IMR-90 (cell line): ENCODE data around the gene C14orf180.

ENCODE experiments used
- BHLHE40 ChIP-seq: fragments of 150-350 bp; IDR thresholded peaks from 2 replicates; pipeline ENCODE4 v1.6.1; 2016; ENCODE audit warnings: mild to moderate bottlenecking, low read depth, low read length
- CEBPB ChIP-seq: IDR thresholded peaks from 2 replicates; pipeline ENCODE4 v1.6.1; 2012; ENCODE audit warnings: low read depth, low read length, improper control_type of control experiment
- CHD1 ChIP-seq: IDR thresholded peaks from 2 replicates; pipeline ENCODE4 v1.6.1; 2012; ENCODE audit warnings: low read depth, low read length, improper control_type of control experiment
- MAFK ChIP-seq: IDR thresholded peaks from 2 replicates; pipeline ENCODE4 v1.6.1; 2012; ENCODE audit warnings: low read depth, low read length, improper control_type of control experiment
- MXI1 ChIP-seq: IDR thresholded peaks from 2 replicates; pipeline ENCODE4 v1.6.1; 2012; ENCODE audit warnings: low read depth, mild to moderate bottlenecking, low read length, moderate library complexity, borderline replicate concordance
- NFE2L2 ChIP-seq: fragments of 150-350 bp; IDR thresholded peaks from 2 replicates; pipeline ENCODE4 v1.6.1; 2016; ENCODE audit warnings: low read depth, mild to moderate bottlenecking, low read length
- POLR2A ChIP-seq: IDR thresholded peaks from 2 replicates; pipeline ENCODE4 v1.6.1; 2012; ENCODE audit warnings: mild to moderate bottlenecking, low read depth, low read length
- SMC3 ChIP-seq: fragments of 150-350 bp; IDR thresholded peaks from 2 replicates; pipeline ENCODE4 v1.6.1; 2016; ENCODE audit warnings: low read depth, mild to moderate bottlenecking, antibody characterized with exemption, low read length, moderate library complexity
- TF ChIP-seq, protein P1 (sequence below): conservative IDR thresholded peaks from 2 replicates; pipeline ENCODE4 v1.5.1; 2012; ENCODE audit warnings: mild to moderate bottlenecking, low read depth, low read length, improper control_type of control experiment

DNA sequence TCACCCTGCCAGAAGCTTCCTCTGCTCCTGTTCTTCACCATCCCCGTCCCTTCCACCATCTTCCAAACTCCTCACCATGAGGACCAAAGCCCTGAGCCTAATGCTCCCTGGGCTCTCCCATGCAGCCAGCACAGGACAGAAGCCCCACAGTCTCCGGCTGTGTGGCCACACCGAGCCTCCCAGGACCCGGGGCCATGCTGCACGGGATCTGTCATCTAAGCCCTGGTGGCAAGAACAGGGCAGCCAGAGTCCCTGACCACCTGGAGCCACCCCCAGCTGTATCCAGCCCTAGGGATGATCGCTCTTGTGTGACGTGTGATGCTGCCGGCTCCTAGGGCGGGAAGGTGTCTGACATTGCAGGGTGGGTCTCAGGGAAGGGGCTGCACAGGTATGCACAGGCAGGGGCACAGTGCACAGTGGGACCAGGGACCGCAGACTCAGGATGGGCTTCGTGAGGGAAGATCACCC lies 16.9 kb downstream of the C14orf180 start:
- TF ChIP-seq, protein P1, sequence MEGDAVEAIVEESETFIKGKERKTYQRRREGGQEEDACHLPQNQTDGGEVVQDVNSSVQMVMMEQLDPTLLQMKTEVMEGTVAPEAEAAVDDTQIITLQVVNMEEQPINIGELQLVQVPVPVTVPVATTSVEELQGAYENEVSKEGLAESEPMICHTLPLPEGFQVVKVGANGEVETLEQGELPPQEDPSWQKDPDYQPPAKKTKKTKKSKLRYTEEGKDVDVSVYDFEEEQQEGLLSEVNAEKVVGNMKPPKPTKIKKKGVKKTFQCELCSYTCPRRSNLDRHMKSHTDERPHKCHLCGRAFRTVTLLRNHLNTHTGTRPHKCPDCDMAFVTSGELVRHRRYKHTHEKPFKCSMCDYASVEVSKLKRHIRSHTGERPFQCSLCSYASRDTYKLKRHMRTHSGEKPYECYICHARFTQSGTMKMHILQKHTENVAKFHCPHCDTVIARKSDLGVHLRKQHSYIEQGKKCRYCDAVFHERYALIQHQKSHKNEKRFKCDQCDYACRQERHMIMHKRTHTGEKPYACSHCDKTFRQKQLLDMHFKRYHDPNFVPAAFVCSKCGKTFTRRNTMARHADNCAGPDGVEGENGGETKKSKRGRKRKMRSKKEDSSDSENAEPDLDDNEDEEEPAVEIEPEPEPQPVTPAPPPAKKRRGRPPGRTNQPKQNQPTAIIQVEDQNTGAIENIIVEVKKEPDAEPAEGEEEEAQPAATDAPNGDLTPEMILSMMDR = no peak
- TF ChIP-seq POLR2A (no peak), SMC3 (no peak), BHLHE40 (no peak), CHD1 (no peak), MAFK (no peak), CEBPB (no peak), MXI1 (no peak), NFE2L2 (no peak)
